Tracheal epithelial cell (primary cell): ENCODE measurements around the gene CYP2R1. TPM values are rescaled to one million over a fixed set of nuclear protein-coding genes. Genes with fewer than 3 reads are reported as not detected.

Experiments
- total RNA-seq: library from RNA; depleted of rRNA; stranded (reverse); fragments of >200 nt; gene quantifications from 2 replicates; pipeline ENCODE4 v1.2.1, GENCODE V29; 2014

CYP2R1 gene, protein sequence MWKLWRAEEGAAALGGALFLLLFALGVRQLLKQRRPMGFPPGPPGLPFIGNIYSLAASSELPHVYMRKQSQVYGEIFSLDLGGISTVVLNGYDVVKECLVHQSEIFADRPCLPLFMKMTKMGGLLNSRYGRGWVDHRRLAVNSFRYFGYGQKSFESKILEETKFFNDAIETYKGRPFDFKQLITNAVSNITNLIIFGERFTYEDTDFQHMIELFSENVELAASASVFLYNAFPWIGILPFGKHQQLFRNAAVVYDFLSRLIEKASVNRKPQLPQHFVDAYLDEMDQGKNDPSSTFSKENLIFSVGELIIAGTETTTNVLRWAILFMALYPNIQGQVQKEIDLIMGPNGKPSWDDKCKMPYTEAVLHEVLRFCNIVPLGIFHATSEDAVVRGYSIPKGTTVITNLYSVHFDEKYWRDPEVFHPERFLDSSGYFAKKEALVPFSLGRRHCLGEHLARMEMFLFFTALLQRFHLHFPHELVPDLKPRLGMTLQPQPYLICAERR
- 11.3 and 35.4 TPM in 2 replicates for total RNA-seq

DNA sequence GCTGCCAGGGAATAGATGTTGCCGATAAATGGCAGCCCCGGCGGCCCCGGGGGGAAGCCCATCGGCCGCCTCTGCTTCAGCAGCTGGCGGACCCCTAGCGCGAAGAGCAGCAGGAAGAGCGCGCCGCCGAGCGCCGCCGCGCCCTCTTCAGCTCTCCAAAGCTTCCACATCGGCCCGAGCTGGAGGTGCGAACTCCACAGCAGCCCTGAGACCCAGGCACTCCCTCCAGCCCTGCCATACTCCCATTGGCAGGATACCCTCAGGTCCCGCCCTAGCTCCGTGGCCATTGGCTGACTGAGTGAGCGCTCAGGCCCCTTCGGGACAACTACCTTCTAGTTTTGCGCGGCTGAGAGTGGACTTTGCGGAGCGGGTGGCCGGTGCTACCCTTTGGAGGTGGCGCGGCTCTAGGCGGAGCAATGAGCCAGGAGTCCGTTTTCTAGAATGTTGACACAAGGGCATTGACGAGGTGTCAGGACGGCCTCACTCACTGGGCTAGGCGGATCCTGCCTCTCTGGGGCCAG, at the start of gene CYP2R1:
Gene CYP2R1, minus strand, starts transcription at position 196 of the 521 bp plus-strand sequence. Its CDS starts 26 bp downstream, at position 170.

Other genes with a start within 250 kb of the CYP2R1 start
- gene PDE3B, start 248.4 kb downstream of the CYP2R1 start, total RNA-seq: under 0.01 and 0.85 TPM in 2 replicates
- gene CALCA, start 80.1 kb upstream of the CYP2R1 start, total RNA-seq: not detected in 2 replicates
- gene CALCB, start 181.4 kb upstream of the CYP2R1 start, total RNA-seq: 0.24 TPM in 1 of 2 replicates, not detected in the other
- 0.72 and 1.1 TPM in 2 replicates for gene INSC, start 222.7 kb upstream of the CYP2R1 start, total RNA-seq